HTERT RPE-1 (cell line): ENCODE data around the gene RPS3.

Experiments used
- in situ Hi-C: fragments of 300-500 bp; cut with MboI; formaldehyde crosslinking; loops from 4 replicates; pipeline ENCODE4 v1.14.3; 2020; ENCODE audit warnings: low sequenced_read_pairs

RPS3 gene

GRCh38 chr11:75433443-75433842 is 34.1 kb downstream of the RPS3 start:
- in situ Hi-C loops: loop anchor here (25.0 kb wide), 1 partner anchor 104 kb away; the partner anchor contains the start of gene GDPD5

DNA sequence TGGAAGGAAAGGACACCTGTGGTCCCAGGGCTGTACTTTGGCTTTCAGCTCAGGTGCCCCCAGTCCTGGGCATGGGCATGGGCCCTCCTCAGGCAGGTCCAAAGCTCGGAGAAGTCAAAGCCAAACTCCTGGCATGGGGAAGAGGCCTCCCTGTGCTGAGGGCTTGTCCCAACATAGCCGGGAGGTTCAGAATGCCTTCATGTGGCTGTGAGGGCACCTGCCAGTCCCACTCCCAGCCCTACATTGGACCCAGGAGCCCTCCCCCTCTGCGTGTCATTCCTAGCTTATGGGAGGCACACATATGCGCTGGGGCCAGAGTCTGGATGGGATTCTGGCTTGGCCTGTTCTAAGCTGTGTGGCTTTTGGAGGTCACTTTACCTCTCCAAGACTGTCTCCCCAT is 34.7 kb downstream of the RPS3 start:
- in situ Hi-C loops: loop anchor here (25.0 kb wide), 1 partner anchor 103 kb away; the partner anchor contains the start of gene GDPD5

GRCh38 chr11:75434886-75435570 is 35.7 kb downstream of the RPS3 start:
- in situ Hi-C loops: loop anchor here (25.0 kb wide), 1 partner anchor 102 kb away; the partner anchor contains the start of gene GDPD5

GRCh38 chr11:75435571-75435925 is 36.2 kb downstream of the RPS3 start:
- in situ Hi-C loops: loop anchor here (25.0 kb wide), 1 partner anchor 102 kb away; the partner anchor contains the start of gene GDPD5

DNA sequence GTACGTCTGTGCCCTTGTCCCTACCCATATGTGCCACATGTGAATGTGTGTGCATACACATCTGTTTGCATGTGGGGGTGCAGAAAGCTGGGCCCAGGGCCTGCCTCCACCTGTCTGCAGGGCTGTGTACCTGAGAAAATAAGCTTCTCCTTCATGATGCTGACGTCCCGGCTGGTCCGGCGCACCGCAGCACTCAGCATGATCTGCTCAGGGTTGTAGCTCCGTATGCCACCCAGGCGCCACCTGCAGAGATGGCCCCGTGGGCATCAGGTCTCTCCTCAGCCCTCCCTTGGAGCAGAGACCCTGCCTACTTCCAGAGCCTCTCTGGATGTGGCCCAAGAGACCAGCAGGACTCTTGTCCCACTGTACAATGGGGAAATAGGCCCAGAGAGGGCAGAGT is 37.5 kb downstream of the RPS3 start:
- in situ Hi-C loops: loop anchor here (25.0 kb wide), 1 partner anchor 100 kb away; the partner anchor contains the start of gene GDPD5

- in situ Hi-C loops: loop anchor here (25.0 kb wide), 1 partner anchor 99 kb away; the partner anchor contains the start of gene GDPD5
These were observed 38.8 kb downstream of the RPS3 start for GRCh38 chr11:75437966-75438659.

GRCh38 chr11:75439026-75439425 is 39.7 kb downstream of the RPS3 start:
- in situ Hi-C loops: loop anchor here (25.0 kb wide), 1 partner anchor 98 kb away; the partner anchor contains the start of gene GDPD5

DNA sequence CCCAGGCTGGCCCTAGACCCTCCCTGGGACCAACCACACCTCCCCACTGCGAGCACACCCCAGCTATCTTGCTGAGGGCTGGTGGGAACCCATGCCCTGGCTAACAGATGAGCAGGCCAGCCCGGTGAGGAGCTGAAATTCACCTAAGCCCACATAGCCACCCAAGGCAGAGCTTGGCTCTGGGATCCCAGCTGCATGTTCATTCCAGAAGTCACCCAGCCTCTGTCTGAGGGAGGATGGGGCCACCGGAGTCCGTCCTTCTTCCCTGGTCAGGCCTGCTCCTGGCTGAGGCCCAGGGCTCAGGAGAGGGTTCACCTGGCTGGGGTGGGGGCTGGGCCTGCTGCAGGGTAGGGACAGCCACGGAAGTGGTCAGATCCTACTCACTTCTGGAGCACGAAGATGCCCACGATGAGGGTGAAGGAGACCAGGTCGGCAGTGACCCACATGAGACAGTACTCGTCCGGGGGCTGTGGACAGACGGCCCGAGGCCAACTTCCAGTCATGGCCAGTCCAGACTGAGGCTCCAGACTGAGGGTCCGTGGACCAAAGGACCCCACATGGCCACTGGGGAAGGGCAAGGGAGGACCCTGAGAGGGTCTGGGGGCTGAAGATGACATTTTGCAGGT is 40.3 kb downstream of the RPS3 start:
- in situ Hi-C loops: loop anchor here (25.0 kb wide), 1 partner anchor 98 kb away; the partner anchor contains the start of gene GDPD5

DNA sequence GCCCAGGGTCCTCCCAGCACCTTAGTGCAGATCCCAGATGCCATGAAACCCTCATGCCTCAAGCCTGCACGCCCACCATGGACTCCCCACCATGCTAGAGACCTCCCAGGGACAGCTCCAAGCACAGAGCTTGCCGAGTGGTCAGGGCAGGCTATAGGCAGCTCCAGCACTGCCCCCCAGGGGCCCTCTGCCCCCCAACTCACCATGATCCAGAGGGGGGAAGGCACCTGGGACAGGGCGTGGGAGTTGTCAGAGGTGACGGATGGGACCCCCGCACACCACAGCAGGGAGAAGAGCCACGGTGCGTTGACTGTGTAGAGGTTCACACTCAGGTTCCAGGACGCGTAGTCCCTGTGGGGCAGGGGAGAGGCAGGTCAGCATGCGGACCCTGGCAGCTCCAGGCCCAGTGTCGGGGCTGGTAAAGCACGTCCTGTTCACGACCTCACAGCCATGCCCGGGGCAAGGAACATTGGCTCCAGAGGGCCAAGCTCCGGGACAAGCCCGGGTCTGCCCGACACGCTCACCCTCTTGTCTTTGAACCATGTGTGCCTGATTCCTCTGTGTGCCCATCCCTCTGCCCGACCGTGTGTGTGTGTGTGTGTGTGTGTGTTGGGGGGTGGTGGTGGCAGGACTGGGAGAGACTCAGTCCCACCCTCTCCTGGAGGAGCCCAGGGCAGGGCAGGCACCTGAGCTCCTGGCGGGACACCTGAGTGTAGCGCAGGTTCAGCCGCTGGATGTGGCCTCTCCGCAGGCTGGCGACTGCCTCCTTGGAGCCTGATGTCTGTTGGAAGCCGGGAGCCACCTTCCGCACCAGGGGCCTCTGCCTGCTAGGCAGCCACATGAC is 41.9 kb downstream of the RPS3 start:
- in situ Hi-C loops: loop anchor here (25.0 kb wide), 1 partner anchor 96 kb away; the partner anchor contains the start of gene GDPD5

DNA sequence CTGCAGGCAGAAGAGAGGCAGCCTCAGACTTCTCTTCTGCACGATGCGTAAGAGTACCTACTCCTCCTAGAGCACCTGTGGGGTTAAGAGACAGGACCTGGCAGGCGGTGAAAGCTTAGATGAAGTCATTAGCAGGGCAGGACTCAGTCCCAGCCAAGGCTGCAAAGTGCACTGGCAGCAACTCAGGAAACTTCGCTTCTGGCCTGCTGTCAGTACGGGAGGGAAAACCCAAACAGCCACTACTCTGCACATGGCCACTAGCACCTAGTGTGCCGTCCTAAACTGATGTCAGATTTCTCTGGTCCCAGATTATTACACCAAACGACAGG is 42.5 kb downstream of the RPS3 start:
- in situ Hi-C loops: loop anchor here (25.0 kb wide), 1 partner anchor 96 kb away; the partner anchor contains the start of gene GDPD5

DNA sequence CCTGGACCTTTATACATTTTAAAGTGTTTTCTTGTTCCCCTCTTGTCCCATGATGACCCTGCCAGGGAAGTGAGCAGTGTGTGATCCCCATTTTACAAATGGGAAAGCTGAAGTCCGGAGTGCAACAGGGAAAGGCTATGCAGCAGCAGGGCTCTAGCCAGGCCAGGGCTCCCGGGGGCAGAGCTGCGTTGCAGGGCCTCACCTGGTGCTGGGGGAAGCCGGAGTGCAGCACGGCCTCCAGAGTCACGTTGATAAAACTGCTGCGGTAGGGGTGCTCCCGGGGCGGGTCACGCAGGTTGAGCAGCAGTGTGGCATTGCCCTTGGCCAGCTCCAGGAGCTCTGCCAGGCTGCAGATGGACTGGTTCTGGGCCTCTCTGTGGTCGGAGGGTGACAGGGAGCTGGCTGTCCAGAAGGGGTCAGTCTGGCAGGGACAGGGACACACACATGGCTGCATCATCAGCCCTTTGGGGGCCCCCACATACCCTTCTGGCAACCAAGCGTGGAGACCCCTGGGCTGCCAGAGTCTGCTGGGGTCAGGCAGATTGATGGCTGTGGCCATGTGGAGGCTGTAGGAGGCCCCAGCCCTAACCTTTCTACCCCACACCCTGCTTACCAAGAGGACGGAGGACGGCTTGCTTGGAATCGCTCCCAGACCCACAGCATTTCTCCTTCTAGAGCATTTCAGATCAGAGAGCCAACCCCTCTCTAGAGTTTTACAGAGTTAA is 43.0 kb downstream of the RPS3 start:
- in situ Hi-C loops: loop anchor here (25.0 kb wide), 1 partner anchor 95 kb away; the partner anchor contains the start of gene GDPD5

GRCh38 chr11:75443043-75443442 is 43.7 kb downstream of the RPS3 start:
- in situ Hi-C loops: loop anchor here (25.0 kb wide), 1 partner anchor 94 kb away; the partner anchor contains the start of gene GDPD5

GRCh38 chr11:75445315-75445953 is 46.1 kb downstream of the RPS3 start:
- in situ Hi-C loops: loop anchor here (25.0 kb wide), 1 partner anchor 92 kb away; the partner anchor contains the start of gene GDPD5

DNA sequence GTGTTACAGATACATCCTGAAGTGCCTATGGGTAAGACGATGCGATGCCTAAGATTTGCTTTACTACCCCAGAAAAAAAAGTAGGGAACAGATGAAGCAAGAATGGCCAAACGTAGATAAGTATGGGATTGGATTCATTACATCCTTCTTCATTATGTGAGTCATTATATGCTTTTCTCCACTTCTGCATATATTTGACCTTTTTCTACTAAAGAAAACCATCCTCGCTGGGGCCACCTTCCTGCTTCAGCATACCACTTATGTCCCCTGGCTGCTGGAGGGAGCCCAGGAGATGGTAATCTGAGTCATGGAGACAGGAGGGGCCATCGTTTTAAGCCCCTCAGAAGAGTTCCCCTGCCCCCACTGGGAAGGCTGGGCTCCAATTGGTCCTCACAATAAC is 48.1 kb downstream of the RPS3 start:
- in situ Hi-C loops: loop anchor here (25.0 kb wide), 1 partner anchor 90 kb away; the partner anchor contains the start of gene GDPD5

- in situ Hi-C loops: loop anchor here (25.0 kb wide), 1 partner anchor 88 kb away; the partner anchor contains the start of gene GDPD5
These were observed 50.0 kb downstream of the RPS3 start for GRCh38 chr11:75449271-75449670.

DNA sequence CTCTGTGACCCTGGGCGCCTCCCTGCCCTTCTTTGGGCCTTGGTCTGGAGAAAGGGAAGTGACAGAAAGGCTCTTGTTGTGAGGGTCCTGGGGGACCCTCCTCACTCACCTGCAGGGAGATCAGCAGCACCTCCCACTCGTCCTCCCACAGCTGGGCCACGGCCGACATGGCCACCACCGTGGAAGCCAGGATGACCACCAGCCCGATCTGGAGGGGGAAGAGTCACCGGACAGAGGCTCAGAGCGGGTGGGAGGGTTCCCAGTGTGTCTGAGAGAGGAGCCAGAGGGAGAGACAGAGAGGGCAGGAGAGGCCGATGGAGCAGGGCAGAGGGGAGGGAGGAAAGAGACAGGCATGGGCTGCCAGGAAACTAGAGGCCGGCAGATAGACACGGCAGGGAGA is 50.5 kb downstream of the RPS3 start:
- in situ Hi-C loops: loop anchor here (25.0 kb wide), 1 partner anchor 88 kb away; the partner anchor contains the start of gene GDPD5

- in situ Hi-C loops: no loop called here
These were observed 50.9 kb downstream of the RPS3 start for GRCh38 chr11:75450236-75450635.

GRCh38 chr11:75450826-75451821 is 51.8 kb downstream of the RPS3 start:
- in situ Hi-C loops: no loop called here
